NCI-H748 (cell line): ENCODE measurements around the gene CACNB1.

Experiments used
- DNase-seq: peaks from one replicate; lab custom pipeline; 2025; ENCODE audit not compliant: unreplicated experiment; lab: John Stamatoyannopoulos, UW

The CACNB1 gene

DNA sequence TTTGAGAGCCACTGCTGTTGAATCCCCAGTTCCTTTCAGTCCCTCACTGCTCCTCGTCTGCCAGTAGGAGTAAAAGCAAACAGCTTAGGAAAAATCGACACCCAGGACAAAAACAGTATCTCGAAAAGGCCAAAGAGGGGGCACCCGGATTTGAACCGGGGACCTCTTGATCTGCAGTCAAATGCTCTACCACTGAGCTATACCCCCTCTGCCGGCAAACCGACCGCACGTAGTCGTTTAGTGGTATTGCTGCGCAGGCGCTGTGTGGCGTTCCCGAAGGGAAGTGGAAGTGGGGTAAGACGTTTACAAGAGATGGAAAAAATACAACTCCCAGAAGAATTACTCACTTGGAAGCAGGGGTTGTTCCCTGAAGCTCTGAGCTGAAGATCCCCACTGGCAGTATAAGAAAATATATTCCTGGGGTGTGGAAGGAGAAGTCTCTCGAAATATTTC, 43.8 kb downstream of the CACNB1 start:
- DNase-seq = peak; percentile 89

DNA sequence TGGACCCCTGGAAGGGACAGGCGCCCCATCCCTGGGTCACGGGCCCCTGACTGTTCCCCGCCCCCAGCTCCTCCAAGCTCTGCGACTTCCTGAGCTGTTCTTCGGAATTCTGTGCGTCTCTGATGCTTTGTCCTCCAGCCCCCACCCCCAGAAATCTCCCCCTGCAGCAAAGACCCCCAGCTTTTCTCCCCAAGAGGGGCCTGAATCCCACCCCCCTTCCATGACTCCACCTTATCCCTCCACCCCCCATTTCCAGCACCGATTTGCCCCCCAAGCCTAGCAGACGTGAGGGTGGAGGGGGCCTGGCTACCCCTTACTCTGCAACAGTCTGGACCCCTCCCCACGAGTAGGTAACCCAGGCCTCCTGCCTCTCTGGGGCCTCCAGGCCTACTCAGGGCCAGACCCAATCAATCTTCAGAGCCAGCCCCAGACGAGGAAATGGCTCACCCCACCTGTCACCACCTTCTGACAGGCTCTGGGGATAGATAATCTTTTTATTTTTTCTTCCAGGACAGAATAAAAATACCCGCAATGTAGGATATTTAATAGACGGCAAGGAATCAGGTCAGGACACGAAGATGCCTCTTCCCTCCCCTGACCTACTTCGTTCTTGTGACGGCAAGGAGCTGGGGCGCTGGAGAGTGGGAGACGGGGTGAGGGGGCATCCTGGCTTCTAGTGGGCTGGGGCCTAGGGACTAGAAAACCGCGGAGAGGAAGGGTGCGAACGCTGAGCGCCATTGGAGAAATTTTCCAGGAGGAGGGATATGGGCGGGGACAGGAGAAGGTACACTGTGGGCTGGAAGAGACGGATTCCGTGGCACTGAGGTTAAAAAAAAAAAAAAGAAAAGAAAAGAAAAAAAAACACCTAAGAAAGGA, 45.3 kb downstream of the CACNB1 start:
- DNase-seq = peak; percentile 77

DNA sequence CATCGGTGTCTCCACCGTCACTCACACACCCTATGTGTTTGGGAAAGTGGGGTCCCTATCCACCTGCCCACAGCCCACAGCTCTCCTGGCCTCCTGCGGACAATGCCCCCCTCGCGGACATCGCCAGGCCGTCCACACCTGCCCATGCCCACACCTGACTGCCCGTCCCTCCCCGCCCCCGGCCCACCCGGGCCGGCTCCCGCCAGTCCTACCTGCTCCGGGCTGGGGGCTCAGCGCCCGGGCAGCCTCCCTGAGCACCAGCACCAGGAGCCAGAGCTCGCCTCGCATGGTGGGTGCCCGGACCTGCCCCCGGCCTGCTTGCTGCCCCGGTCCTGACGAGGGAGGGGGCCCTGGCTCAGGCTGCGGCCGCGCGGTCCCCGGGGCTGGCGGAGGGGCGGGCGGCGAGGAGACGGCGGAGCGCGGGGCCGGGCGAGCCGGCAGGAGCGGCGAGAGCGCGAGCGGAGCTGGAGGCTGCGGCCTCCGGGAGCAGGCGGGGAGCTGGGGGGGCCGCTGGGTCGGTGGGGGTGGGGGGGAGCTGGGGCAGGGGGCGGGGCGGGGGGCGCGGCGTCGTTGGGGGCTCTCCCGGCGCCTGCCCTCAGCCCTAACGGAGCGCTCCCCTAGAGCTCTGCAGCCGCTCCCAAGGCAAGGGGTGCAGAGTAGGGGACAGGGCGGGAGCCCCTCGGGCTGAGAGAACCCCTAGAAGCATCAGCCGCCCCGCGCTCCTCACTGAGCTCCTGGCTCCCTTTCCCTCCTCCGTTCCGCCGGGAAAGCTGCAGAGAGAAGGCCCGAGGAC, 46.1 kb downstream of the CACNB1 start, which contains the start of gene PLXDC1:
PLXDC1 (minus strand) TSS at position 488 of the 793 bp plus-strand sequence; CDS start at position 288, 200 bp downstream.
- DNase-seq = peak; percentile 34

DNA sequence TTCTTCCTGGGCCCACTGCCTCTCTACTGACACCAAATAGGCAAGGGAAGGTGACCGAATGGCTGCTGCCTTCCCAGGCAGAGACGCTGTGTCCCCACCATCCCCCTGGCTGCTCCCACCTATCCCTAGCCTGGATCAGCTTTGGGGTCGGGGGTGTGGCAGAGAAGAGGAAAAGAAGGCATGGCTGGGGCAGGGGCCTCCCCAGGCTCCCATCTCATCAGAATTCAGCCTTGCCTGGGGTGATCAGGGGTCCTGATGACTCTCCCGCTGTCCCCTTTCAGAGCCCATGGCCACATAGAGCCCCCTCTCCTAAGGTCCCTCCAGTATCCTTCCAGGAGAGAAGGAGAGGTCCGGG, 46.7 kb downstream of the CACNB1 start:
- DNase-seq = no peak

DNA sequence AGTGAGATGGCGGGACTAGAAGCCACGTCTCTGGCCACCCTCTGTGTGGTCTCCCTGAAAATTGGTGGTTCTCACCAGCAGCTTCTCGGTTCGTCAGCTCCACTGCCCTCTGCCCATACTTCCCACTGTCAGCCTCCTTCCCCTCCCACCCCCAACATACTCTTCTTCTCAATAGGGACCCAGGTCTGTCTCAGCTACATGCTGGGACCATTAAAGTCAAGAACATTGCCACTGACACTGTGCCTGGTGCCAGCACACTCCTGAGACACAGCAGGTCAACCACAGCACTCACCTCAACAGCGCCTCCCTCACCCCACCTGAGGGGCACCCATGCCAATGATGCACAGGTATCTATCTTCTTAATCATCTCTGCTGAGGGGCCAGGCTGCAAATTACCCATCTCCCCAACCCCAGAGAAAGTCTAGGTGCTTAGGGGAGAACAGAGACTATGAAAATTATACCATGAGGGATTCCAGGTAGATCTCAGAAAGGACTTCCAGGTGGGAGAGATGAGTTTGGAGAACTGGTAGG, 47.3 kb downstream of the CACNB1 start:
- no peak for DNase-seq

DNA sequence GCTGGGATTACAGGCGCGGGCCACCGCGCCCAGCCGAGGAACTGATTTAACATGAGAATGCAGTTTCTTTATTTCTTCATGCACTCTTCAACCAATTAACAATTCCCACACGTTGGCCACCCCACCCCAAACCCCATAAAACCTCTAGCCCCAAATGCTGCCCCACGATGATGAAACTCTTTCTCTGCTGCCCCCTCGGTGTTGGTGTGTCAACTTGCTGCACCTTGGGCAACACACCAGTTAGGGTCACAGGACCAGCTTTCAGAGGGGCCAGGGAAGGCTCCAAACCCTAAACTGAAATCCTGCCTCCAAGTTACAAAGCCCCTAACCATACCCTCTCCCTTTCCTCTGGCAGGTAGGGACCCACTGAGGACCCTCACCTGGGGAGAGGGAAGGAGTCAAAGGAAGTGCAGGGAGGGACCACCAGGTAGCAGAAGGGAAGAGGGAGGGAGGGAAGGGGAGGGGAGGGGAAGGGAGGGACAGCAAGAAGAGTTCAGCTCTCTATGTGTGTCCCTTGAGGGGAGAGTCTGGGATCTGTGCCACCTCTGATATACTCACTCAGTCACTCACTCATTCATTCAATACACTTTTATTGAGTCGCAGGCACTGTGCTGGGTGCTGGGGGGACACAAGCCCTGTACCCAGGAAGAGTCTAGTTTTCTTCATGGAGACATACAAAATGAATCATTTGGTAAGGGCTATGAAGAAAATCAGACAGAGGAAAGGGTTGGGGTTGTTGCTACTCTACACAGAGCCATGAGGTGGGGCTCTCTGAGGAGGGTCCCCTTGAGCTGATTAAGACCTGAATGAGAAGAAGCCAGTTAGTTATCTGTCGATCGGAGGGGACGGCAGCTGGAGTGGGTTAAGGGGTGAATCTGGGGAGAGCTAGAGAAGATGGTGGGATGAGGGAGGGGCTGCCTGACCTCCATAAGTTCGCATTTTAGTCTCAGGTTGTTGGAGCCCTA, 50.0 kb downstream of the CACNB1 start:
- DNase-seq = no peak

DNA sequence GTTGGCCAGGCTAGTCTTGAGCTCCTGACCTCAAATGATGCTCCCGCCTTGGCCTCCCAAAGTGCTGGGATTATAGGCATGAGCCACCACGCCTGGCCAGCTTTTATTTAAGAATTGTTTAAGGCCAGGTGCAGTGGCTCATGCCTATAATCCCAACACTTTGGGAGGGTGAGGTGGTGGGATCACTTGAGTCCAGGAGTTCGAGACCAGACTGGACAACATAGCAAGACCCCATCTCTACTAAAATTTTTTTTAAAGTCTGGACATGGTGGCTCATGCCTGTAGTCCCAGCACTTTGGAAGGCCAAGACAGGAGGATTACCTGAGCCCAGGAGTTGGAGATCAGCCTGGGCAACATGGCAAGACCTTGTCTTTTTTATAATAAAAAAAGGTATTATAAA, 51.2 kb downstream of the CACNB1 start:
- DNase-seq = no peak

DNA sequence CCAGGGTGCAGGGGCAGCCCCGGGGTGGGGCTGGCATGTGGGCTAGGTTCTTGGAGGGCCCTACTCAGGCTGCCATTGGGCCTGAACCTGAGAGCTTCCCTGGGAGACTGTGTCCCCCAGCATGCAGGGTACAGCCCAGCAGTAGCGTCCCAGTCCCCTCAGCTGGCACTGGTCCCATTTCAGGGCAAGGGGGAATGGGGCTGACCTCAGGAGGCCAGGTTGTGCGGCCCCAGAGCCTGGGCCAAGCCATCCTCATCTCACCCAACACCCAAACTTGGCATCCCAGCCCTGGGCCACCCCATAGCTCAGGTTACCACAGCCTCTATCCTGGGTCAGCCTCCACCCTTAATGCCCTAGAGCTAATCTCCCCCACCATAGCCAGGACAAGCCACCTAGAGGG, 52.3 kb downstream of the CACNB1 start:
- DNase-seq = no peak

DNA sequence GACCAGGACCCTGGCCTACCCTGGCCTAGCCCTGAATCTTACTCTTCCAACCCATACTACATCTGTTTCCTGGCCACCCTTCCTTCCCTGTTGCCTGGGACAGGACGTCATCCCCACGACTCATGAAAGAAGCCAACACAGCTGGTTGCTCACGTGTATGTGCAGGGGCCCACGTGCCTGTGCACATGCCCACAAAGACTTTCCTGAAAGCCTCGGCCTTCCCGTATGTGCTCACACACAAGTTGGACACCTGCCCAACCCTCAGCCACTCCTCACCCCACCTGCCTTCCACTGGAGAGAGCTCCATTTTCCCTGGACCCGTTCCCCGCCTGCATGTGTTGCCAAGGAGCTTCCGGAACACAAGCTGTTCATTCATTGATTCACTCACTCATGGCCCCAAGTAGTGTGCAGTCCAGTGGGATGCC, 53.0 kb downstream of the CACNB1 start:
- peak; percentile 50 for DNase-seq

DNA sequence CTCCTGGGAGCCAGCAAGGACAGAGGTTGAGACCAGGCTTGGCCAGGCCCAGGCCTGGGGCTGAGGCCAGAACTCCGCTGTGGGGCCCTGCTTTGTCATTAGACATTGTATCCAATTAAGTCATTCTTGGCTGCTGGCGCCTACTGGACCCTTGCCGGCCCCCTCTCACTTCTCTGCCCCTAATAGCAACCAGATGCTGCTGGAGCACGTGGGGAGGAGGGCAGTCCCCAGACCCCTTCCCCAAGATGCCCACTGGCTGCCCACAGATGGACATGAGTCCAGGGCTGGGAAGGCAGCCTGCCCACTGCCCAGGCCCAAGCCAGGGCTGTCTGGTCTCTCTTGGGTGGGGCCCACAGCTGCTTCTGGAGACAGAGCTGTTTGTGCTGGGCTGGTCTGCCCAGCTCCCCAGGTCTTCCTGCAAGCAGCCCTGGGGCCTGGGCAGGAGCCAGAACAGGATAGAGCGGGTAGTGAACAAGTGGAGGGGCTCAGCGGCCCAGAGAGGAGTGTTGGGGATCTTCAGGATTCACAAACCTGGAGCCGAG, 53.8 kb downstream of the CACNB1 start:
- DNase-seq = no peak

DNA sequence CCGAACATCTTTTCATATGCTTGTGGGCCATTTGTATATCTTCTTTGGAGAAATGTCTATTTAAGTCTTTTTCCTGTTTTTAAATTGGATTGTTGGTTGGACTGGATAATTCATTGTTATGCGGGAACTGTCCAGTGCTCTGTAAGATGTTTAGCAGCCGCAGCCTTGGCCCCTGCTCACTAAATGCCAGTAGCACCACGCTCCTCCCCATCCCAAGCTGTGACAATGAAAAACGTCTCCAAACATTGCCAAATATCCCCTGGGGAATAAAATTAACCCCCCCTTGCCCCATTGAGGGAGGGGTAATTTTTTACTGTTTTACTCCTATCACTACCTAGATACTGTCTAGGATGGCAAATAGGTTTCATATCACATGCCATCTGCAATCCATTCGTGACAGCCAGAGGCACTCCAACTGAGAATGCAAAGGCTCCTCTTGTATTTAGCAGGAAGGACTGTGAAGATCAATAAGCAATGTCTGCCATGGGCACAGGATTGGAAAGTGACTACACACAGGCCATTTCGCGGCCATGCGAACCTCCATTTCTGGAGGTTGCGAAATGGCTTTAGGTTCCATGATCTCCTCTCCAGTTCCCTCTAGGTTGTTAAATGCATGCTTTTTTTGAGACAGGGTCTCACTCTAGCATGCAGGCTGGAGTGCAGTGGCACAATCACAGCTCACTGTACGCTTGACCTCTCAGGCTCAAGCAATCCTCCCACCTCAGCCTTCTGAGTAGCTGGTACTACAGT, 55.4 kb downstream of the CACNB1 start:
- no peak for DNase-seq

DNA sequence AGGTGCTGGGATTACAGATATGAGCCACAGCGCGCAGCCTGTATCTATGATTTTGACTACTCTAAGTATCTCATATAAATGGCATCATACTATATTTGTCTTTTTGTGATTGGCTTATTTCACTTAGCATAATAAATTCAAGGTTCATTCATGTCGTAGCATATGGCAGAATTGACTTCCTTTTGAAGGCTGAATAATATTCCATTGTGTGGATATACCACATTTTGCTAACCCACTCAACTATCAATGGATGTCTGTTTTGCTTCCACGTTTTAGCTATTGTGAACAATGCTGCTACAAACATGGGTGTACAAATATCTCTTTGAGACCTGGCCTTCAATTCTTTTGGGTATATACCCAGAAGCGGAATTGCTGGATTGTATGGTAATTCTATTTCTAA, 56.2 kb downstream of the CACNB1 start:
- no peak for DNase-seq

DNA sequence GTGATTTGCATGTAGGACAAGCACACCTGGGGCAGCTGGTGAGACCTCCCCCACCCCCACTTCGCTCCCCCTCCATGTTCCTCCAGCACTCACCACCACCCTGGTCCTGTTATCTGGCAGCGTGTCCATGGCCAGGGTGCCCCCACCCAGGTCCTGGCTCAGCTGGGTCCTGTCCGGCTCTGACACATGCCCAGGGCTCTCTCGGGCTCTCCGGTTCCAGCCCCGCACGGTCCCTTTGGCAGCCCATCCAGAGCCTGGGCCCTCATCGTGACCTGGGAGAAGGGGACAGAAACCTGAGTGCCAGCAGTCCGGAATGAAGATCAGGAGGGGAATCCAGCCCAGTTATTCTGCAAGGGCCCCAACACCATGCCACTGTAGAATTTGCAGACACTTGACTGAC, 57.9 kb downstream of the CACNB1 start:
- DNase-seq = no peak

DNA sequence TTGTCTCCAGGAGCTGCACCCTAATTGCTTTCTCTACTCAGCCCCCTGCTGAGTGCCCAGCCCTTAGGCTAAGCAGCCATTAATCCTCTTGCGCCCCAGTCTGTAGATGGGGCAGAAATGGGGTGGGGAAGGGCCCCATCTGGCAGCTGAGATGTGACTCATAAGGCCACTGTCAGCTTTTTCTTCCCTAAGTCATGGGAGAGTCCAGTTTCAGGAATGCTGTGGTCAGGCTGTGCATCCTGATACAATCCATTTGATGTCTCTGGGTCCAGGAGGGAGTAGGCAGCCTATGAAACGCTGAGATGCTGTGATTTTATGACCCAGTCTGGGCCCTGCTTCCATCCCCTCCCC, 58.3 kb downstream of the CACNB1 start:
- no peak for DNase-seq

DNA sequence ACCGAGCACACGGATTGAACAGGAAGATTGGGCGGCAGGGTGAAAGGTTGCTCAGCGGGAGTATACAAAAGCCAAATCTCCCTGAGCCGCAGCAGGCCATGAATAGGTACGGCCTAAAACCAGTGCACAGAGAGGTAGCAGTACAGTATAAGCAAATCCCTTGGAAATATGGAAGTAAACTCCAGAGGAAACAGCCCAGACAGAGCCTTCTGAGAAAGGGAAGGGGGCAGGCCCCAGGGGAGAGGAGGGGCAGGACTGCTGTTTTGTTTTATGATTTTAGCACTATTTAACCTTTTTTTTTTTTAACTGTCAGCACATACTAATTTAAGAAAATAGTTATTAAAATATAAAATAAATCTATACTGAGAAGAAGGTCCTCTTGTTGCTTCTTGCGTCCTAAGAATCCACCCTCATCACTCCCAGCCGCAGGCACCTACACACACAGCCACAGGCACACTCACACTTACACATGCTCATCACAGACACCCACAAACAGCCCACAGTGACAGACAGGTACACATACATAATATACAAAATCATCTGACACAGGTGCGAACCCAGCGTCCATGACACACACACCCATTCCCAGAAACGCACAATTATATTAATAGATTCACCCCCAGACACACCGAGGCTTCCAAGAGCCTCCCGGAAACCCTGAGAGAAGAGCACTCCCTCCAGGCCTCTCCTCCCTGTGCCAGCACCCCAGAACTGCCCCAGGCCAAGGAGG, 58.9 kb downstream of the CACNB1 start:
- no peak for DNase-seq

DNA sequence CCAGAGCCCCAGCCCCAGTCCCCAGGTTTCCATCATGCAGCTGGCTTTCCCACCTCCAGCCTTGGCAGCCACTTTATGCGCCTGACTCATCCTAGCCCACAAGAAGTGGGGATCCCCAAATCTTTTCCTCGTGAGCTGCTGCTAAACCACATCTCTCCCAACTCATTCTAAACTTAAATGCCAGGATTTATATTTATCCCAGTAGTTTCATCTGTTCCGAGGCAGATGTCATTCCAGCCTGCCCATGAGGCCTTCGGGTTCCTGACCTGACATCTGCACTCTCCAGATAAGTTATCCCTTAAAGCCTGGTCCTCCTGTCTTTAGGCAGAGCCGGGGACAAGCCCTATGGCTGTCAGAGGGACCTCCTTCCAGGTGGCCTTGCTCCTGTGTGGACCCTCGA, 62.6 kb downstream of the CACNB1 start:
- no peak for DNase-seq

DNA sequence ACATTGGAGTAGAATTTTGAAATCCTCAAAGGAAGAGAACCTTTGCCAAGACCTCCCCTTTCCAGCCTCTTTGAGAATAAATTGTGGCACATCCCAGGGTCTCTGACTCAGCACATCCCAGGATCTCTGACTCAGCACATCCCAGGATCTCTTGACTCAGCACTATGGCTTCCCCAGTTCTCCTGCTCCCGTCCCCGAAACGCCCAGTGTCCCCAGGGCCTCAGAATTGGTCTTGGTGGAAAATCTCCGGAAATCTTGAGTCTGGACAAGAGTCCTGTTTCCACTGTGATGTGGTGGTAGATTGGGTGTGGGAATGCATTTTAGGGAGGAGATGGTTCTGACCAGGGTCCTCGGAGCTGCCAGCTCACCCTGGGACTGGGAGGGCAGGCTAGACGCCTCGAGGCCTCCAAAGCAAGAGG, 65.3 kb downstream of the CACNB1 start:
- no peak for DNase-seq

DNA sequence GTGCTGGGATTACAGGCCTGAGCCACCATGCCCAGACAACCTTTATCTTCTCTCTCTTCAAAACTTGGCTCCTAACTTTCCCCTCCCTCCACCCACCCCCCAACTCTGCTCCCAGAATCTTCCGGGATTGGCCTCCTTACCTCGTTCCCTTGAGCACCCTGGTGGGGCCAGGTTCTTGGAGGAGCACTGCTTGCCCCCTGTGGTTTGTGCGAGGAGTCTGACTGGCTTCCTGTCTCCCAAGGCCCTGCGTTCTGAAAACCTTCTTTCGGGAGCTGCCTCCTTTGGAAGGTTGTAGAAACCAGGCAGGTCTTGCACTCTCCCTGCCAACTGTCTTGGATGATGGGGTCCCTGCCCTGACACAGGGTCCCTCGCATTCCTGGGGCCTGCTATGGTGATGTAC, 65.9 kb downstream of the CACNB1 start:
- DNase-seq = no peak

DNA sequence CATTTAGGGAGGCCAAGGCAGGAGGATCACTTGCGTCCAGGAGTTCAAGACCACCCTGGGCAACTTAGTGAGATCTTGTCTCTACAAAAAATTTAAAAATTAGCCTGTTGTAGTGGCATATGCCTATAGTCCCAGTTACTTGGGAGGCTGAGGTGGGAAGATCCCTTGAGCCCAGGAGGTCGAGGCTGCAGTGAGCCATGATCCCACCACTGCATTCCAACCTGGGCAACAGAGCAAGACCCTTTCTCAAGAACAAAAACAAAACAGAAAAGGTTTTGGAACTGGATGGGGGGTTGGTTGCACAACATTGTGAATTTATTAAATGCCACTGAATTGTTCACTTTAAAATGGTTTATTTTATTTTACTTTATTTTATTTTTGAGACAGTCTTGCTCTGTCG, 67.3 kb downstream of the CACNB1 start:
- DNase-seq = no peak
